GM15510 (cell line): Measurements from ENCODE around the gene DCHS2.

Experiments
- POLR2A ChIP-seq: IDR thresholded peaks from 3 replicates; pipeline ENCODE4 v1.6.1; 2011; ENCODE audit warnings: borderline replicate concordance; ENCODE audit not compliant: insufficient read length; ENCODE audit errors: extremely low read depth

Gene DCHS2

GRCh38 chr4:154294652-154295350 lies 196.8 kb downstream of the DCHS2 start:
- TF ChIP-seq POLR2A = no peak

- TF ChIP-seq POLR2A = no peak
Measured at GRCh38 chr4:154293427-154293826, 198.2 kb downstream of the DCHS2 start.

- TF ChIP-seq POLR2A = no peak
Measured at GRCh38 chr4:154292589-154292988, 199.0 kb downstream of the DCHS2 start.

GRCh38 chr4:154277172-154277571 lies 214.4 kb downstream of the DCHS2 start:
- TF ChIP-seq POLR2A = no peak

GRCh38 chr4:154276496-154276895 lies 215.1 kb downstream of the DCHS2 start:
- no peak for TF ChIP-seq POLR2A

- no peak for TF ChIP-seq POLR2A
Measured at GRCh38 chr4:154254999-154255398, 236.6 kb downstream of the DCHS2 start.

- no peak for TF ChIP-seq POLR2A
Measured at GRCh38 chr4:154234576-154234975, 257.0 kb downstream of the DCHS2 start.

DNA sequence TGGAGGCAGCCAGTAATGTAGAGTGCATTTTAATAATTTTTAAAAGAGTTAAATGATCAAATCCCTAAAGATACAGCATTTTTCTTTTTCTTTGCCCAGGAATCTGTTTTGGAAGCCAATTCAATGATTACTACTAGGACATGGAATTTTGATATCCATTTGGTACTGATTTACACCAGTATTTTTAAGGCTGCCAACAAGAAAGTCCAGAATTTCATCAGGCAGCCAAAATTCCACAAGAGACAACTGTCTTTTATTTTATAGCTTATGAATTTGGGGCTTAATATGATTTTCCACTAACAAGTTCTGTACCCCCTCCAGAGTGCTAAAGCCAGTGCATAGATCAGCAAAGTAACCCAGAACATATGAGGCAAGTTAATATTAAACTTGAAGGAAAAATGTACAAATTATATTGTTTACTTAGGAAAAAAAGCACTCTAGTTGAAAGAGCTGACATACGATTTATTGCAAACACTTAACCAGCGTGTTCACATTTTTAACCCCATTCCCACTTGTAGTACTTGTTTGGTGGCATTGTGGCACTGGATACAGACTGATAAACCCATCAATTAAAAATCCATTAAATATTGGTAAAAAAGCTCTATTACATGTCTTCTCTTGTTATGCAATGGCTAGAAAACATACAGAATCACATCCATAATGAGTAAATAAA lies 259.7 kb downstream of the DCHS2 start:
- TF ChIP-seq POLR2A = no peak

DNA sequence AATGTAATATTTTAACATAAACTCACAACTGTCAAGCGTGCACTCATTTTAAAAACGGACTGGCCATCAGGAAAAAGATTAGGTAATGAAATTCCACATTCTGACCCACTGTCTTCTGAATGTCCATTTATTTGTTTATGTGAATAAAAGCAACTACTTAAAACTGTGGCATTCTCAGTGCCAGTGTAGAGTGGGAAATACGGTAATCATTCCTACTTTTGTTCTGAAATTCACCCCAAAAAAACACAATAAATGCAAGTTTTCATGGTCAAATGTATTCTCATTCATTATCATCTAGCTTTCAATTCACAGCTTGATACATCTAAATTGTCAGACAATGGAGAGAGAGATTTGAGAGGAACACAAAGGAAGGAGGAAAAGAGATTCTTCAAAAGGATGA lies 260.9 kb downstream of the DCHS2 start:
- no peak for TF ChIP-seq POLR2A

- TF ChIP-seq POLR2A = no peak
Measured at GRCh38 chr4:154230091-154230490, 261.5 kb downstream of the DCHS2 start.

DNA sequence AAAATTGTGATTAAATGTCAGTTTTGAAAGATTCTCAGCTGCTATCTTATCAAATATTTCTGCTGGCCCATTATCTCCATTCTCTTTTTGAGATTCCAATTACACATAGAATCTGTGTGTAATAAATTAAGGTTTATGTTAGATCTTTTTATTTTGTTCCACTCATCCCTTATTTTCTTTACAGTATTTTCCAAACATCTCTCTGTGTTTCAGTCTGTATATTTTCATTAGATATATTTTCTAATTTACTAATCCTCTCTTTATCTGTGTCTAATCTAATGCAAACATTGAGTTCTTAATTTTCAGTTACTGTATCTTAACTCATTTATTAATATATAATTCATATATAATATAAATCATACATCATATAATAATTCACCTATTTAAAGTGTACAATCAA lies 268.7 kb downstream of the DCHS2 start:
- TF ChIP-seq POLR2A = no peak

DNA sequence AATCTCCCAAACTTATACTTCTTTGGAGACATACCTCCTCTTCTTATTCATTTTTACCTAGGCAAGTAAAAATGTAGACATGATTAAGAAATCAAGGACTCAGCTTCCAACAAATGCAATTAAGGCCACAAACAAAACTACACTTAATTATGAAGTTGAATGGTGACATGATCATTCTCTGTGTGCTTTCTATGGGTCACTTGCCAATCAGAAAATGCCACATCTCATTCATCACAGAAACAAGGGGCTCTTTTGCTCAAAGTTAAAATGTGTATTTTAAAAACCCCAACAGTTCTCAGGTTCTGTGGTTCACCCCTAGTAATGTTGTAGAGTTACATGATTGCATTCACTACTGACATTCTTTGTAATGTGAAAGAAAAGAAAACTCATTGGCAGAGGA lies 273.5 kb downstream of the DCHS2 start:
- TF ChIP-seq POLR2A = no peak

DNA sequence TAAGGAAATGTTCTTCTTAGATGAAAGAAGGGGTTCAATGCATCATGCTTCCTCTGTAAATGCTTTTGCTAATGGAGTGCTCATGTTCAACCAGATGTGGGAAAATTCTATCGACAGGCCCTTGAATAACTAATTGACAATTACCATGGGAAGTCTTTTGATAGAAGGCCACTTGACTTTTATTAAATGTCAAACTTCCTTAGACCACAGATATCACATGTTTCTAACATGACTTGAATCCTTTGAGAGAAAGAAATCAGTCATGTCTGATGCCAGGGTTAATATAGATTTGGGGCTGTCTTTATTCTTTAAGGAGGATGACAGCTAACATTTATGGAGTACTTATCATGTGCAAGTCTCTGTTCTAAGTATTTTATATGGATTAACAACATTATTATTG lies 280.1 kb downstream of the DCHS2 start:
- TF ChIP-seq POLR2A = no peak

DNA sequence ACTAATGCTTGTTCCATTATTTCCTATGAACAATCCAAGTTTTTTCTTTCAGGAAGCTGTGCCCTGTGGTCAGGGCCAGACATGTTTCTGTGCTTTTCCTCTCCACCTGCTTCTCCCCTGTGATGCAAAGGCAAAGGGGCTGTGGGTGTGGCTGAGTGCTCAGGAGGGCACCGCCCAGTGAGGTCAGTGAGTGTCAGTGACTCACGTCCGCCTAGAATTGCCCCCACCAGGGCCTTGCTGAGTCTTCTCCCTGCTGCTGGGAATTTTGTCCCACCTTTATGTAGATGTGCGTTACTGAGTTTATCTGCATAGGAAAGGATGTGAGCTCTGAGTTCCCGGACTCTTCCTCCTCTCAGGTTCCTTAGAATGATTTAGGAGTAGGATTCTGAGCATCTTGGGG lies 283.2 kb downstream of the DCHS2 start:
- TF ChIP-seq POLR2A = no peak

- no peak for TF ChIP-seq POLR2A
Measured at GRCh38 chr4:154205471-154205870, 286.1 kb downstream of the DCHS2 start.

DNA sequence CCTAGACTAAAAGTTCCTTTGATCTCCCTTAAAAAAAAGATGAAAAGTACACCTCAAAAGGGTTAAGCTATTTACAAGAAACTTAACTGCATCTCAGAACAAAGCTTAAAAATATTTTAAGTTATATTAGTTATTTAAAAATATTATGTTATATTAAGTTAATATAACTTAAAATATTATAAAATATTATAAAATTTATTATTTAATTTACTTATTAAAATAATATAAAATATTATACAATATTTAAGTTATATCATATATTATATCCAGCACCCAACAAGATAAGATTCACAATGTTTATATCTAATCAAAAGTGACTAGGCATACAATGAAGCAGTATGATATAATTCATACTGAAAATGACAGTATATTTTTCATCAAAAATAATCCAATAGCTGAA lies 296.9 kb downstream of the DCHS2 start:
- no peak for TF ChIP-seq POLR2A

- TF ChIP-seq POLR2A = no peak
Measured at GRCh38 chr4:154192585-154192984, 299.0 kb downstream of the DCHS2 start.

DNA sequence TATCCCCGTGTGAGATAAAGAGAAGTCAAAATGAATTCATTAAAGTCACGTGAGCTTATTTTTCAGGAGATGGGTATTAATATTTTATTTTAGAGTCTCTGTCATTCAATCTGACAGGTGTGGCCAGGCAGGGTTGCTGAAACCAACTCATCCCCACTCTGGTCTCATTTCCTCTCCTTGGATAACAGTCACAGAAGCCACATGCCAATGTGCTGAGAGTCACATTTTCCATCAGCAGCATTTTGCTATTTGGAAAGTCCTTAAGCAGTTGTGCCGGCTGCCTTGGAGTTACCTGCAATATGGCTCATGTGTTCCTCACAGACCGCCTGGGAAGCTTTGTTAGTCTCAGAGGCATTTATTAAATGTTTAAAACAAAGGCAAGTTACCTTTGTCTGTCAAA lies 302.3 kb downstream of the DCHS2 start:
- TF ChIP-seq POLR2A = no peak

DNA sequence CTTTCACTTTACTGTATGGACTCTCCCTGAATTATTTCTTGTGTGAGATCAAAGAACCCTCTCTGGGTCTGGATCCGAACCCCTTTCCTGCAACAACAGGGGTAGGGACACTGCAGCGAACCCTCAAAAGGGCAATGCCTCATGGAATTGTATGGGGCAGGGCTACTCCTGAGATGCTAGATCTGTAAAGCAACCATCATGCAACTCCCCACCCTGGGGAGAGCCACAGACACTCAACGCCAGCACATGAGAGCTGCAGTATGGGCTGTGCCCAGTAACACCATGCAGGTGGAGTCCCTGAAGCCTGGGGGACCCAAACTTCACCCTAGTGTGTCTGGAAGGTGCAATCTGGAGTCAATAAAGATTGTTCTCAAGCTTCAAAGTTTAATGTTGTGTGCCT lies 304.7 kb downstream of the DCHS2 start:
- no peak for TF ChIP-seq POLR2A
